Keratinocyte (primary cell): ENCODE results near the gene KCNQ4. TPM values are rescaled to one million over a fixed set of nuclear protein-coding genes. Genes with fewer than 3 reads are reported as not detected.

Experiments
- DNase-seq: peaks from one replicate; pipeline ENCODE4 v3.0.0-alpha.2; 2011; ENCODE audit warnings: low read depth, missing footprints, low spot score
- FAIRE-seq: peaks from 2 replicates; lab custom pipeline; 2011; peaks lifted over from hg19 to GRCh38; lab: Jason Lieb, UNC
- H2AFZ ChIP-seq: 2 replicates; pipeline ENCODE4 v1.6.0; 2012; ENCODE audit warnings: low read length, control low read depth, inconsistent platforms; ENCODE audit not compliant: control insufficient read depth
- H3K27ac ChIP-seq: 2 replicates; pipeline ENCODE4 v1.5.1; 2011; ENCODE audit warnings: low read length; ENCODE audit not compliant: control insufficient read depth, insufficient read depth
- H3K27me3 ChIP-seq: 3 replicates; pipeline ENCODE4 v1.6.0; 2011; ENCODE audit warnings: low read length; ENCODE audit not compliant: control insufficient read depth, insufficient read depth; ENCODE audit errors: extremely low read depth
- H3K36me3 ChIP-seq, 2 experiments: 2 replicates in 1 of 2; 3 replicates in 1 of 2; pipeline ENCODE4 v1.5.1; 2011; ENCODE audit warnings: low read length in 2 of 2, mild to moderate bottlenecking in 1 of 2; ENCODE audit not compliant: control insufficient read depth in 2 of 2, insufficient read depth in 2 of 2; ENCODE audit errors: extremely low read depth in 1 of 2
- H3K4me1 ChIP-seq: 3 replicates; pipeline ENCODE4 v1.5.1; 2011; ENCODE audit warnings: low read length; ENCODE audit not compliant: control insufficient read depth, insufficient read depth; ENCODE audit errors: extremely low read depth
- H3K4me2 ChIP-seq: 3 replicates; pipeline ENCODE4 v1.6.0; 2011; ENCODE audit warnings: low read depth, low read length; ENCODE audit not compliant: control insufficient read depth, insufficient read depth; ENCODE audit errors: extremely low read depth
- H3K4me3 ChIP-seq, 3 experiments: fragments of 200-600 bp in 1 of 3; sonication (generic) in 1 of 3; 2 replicates in 2 of 3; 3 replicates in 1 of 3; pipeline ENCODE4 v1.5.1; 2011 to 2016; ENCODE audit warnings: low read length in 3 of 3, mild to moderate bottlenecking in 3 of 3, control low read depth in 2 of 3, inconsistent platforms in 1 of 3, low read depth in 1 of 3, mixed read lengths in 1 of 3, mixed run types in 1 of 3, moderate library complexity in 1 of 3; ENCODE audit not compliant: control insufficient read depth in 2 of 3, insufficient read depth in 2 of 3; ENCODE audit errors: extremely low read depth in 1 of 3
- H3K79me2 ChIP-seq: 2 replicates; pipeline ENCODE4 v1.6.0; 2012; ENCODE audit warnings: low read length; ENCODE audit not compliant: control insufficient read depth, insufficient read depth
- H3K9ac ChIP-seq: 3 replicates; pipeline ENCODE4 v1.6.0; 2011; ENCODE audit warnings: low read length; ENCODE audit not compliant: control insufficient read depth, insufficient read depth; ENCODE audit errors: extremely low read depth
- H3K9me1 ChIP-seq: 3 replicates; pipeline ENCODE4 v1.6.0; 2011; ENCODE audit warnings: low read length; ENCODE audit not compliant: control insufficient read depth, insufficient read depth; ENCODE audit errors: extremely low read depth
- H3K9me3 ChIP-seq: 2 replicates; pipeline ENCODE4 v1.5.1; 2012; ENCODE audit warnings: low read depth, low read length; ENCODE audit not compliant: control insufficient read depth
- H4K20me1 ChIP-seq: 3 replicates; pipeline ENCODE4 v1.6.0; 2011; ENCODE audit warnings: low read length; ENCODE audit not compliant: control insufficient read depth, insufficient read depth; ENCODE audit errors: extremely low read depth
- EZH2 ChIP-seq: IDR thresholded peaks from one replicate; pipeline ENCODE4 v1.6.1; 2012; ENCODE audit warnings: inconsistent platforms, mild to moderate bottlenecking, low read length, moderate library complexity
- dilution Hi-C: fragments of 300-500 bp; cut with MboI; formaldehyde crosslinking; loops from one replicate; pipeline ENCODE4 v1.7.0; 2020; ENCODE audit warnings: low sequenced_read_pairs; ENCODE audit not compliant: extremely low pct_ligation_motif_present
- polyA plus RNA-seq, 5 experiments: library from polyadenylated mRNA; depleted of rRNA in 3 of 5; stranded (reverse) in 3 of 5; stranded (forward) in 1 of 5; unstranded in 1 of 5; fragments of >200 nt; gene quantifications; 1 replicate in 1 of 5; 2 replicates in 3 of 5; 3 replicates in 1 of 5; pipeline versions ENCODE4 v1.2.1 to v1.2.3, GENCODE V29; 2011 to 2012; ENCODE audit warnings: missing spikeins in 2 of 5, low read depth in 1 of 5, low replicate concordance in 1 of 5
- TF ChIP-seq, protein P1 (sequence below), 3 experiments: IDR thresholded peaks in 1 of 3; conservative IDR thresholded peaks in 1 of 3; optimal IDR thresholded peaks in 1 of 3; 2 replicates in 2 of 3; 3 replicates in 1 of 3; pipeline versions ENCODE3 to v1.5.1; 2011; ENCODE audit warnings: low read length in 3 of 3, mild to moderate bottlenecking in 3 of 3, moderate library complexity in 2 of 3, control low read depth in 1 of 3, inconsistent platforms in 1 of 3; ENCODE audit not compliant: insufficient read depth in 2 of 3; ENCODE audit errors: extremely low read depth in 1 of 3

KCNQ4 gene
- polyA plus RNA-seq, 1 donor (not counting 4 experiments of a cell fraction or from before 2014, with no cell fraction given), result not detected

DNA sequence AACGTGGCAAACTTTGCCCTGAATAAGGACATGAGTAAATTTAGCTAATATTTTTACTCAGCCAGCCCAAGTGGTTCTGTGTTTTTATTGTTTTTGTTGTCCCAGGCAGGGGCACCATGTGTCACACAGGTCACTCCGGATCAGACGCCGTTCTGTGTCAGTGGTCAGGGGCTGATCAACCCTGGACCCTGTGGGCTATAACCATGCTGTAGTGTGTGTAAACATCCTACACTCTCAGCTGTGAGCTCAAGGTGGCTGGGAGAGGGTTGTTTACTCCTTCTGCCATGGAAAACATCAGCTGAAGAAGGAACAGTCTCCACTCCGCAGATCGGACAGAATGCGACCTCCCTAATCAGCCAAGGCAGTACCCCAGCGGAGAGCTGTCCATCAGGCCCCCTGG lies 26.5 kb upstream of the KCNQ4 start:
- H3K36me3 ChIP-seq, result peaks cover 36 to 48% of the 10 kb centered on the region in 2 experiments
- H3K4me2 ChIP-seq, result no peak overlapping the region
- DNase-seq (no peak), FAIRE-seq (no peak)
- H3K79me2 ChIP-seq, result no peaks in the 10 kb centered on the region
- H2AFZ ChIP-seq, result no peak overlapping the region
- H3K9ac ChIP-seq, result no peak overlapping the region
- no peaks in the 10 kb centered on the region for H3K27me3 ChIP-seq
- H3K4me3 ChIP-seq, result no peak overlapping the region
- no peak overlapping the region for H3K27ac ChIP-seq
- H3K9me1 ChIP-seq, result no peaks in the 10 kb centered on the region
- no peak for TF ChIP-seq EZH2
- TF ChIP-seq, protein P1, sequence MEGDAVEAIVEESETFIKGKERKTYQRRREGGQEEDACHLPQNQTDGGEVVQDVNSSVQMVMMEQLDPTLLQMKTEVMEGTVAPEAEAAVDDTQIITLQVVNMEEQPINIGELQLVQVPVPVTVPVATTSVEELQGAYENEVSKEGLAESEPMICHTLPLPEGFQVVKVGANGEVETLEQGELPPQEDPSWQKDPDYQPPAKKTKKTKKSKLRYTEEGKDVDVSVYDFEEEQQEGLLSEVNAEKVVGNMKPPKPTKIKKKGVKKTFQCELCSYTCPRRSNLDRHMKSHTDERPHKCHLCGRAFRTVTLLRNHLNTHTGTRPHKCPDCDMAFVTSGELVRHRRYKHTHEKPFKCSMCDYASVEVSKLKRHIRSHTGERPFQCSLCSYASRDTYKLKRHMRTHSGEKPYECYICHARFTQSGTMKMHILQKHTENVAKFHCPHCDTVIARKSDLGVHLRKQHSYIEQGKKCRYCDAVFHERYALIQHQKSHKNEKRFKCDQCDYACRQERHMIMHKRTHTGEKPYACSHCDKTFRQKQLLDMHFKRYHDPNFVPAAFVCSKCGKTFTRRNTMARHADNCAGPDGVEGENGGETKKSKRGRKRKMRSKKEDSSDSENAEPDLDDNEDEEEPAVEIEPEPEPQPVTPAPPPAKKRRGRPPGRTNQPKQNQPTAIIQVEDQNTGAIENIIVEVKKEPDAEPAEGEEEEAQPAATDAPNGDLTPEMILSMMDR (optimal IDR thresholded peaks at IDR 0.05 in 1 of 3, IDR thresholded peaks at IDR 0.05 in 1 of 3, conservative IDR thresholded peaks at IDR 0.05 in 1 of 3; ENCODE audit: extremely low read depth in 1 of 3, insufficient read depth in 2 of 3, low read length in 3 of 3), result no peak
- no peaks in the 10 kb centered on the region for H4K20me1 ChIP-seq
- H3K4me1 ChIP-seq, result peaks cover 2% of the 10 kb centered on the region
- no peaks in the 10 kb centered on the region for H3K9me3 ChIP-seq
- dilution Hi-C loops, result no loop called here

DNA sequence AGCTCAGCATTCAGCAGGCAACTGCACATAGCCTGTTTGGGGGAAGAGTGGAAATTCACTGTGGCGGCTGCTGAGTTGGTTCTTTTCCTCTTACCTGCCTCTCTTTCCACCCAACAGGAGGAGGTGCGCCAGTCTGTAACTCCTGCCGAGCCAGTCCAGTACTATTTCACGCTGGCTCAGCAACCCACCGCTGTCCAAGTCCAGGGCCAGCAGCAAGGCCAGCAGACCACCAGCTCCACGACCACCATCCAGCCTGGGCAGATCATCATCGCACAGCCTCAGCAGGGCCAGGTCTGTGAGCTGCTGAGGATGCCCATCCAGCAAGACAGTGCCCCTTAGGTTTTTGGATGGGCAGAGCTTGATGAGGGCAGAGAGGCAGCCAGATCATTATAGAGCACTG lies 25.6 kb upstream of the KCNQ4 start:
- H3K9me1 ChIP-seq, result no peaks in the 10 kb centered on the region
- H3K36me3 ChIP-seq, result peaks cover 37 to 52% of the 10 kb centered on the region in 2 experiments
- no peaks in the 10 kb centered on the region for H3K4me1 ChIP-seq
- H2AFZ ChIP-seq, result no peak overlapping the region
- dilution Hi-C loops, result no loop called here
- no peaks in the 10 kb centered on the region for H3K27me3 ChIP-seq
- DNase-seq (no peak), FAIRE-seq (no peak)
- H3K4me2 ChIP-seq, result no peak overlapping the region
- TF ChIP-seq, protein P1 (optimal IDR thresholded peaks at IDR 0.05 in 1 of 3, IDR thresholded peaks at IDR 0.05 in 1 of 3, conservative IDR thresholded peaks at IDR 0.05 in 1 of 3; ENCODE audit: extremely low read depth in 1 of 3, insufficient read depth in 2 of 3, low read length in 3 of 3), result no peak
- no peak for TF ChIP-seq EZH2
- H3K79me2 ChIP-seq, result no peaks in the 10 kb centered on the region
- no peaks in the 10 kb centered on the region for H3K9me3 ChIP-seq
- no peak overlapping the region for H3K4me3 ChIP-seq
- no peak overlapping the region for H3K27ac ChIP-seq
- H3K9ac ChIP-seq, result no peak overlapping the region
- no peaks in the 10 kb centered on the region for H4K20me1 ChIP-seq
